ENCODE measurements around the gene CCT7.

DNA sequence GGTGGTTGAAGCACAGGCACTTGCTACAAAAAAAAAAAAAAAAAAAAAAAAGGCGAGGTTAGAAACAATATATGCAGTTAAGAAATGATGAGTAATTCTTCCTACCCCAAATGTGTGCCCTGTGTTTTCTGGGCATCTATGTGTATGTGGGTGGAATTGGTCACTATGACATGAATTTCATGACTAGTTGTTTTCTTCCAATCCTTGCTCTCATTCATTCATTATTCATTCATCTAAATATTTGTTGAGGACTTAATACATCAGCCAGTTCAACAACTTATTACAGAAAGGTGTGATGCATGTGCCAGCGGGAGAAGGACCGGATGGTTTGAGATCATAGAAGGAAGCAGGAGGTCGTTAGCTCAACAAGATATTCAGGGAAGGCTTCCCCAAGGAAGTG, 67.5 kb downstream of the CCT7 start:
- no peak for TF ChIP-seq POLR2AphosphoS5 (IDR thresholded peaks at IDR 0.05; ENCODE audit: low read depth, low read length)
- no peak for TF ChIP-seq POLR2A (IDR thresholded peaks at IDR 0.05; ENCODE audit: low read depth, low read length)
- TF ChIP-seq POU2F2 (IDR thresholded peaks at IDR 0.05; ENCODE audit: low read depth, low read length): no peak
- TF ChIP-seq TAF1 (IDR thresholded peaks at IDR 0.05; ENCODE audit: low read depth, low read length): no peak
- TF ChIP-seq SPI1 (IDR thresholded peaks at IDR 0.05; ENCODE audit: low read depth, low read length): no peak

All from GM12891 (cell line).